ENCODE measurements around the gene LRMDA. TPM values are rescaled to one million over a fixed set of nuclear protein-coding genes. Genes with fewer than 3 reads are reported as not detected.

The LRMDA gene
- total RNA-seq, 3 donors from 2014 or later: not detected

GRCh38 chr10:76038696-76039095, 607.3 kb downstream of the LRMDA start:
- H3K27me3 Mint-ChIP-seq (ENCODE audit: low read depth): peaks cover 2% of the 10 kb centered on the region
- H3K36me3 Mint-ChIP-seq (ENCODE audit: insufficient read depth): no peaks in the 10 kb centered on the region
- no peaks in the 10 kb centered on the region for H3K4me1 Mint-ChIP-seq (ENCODE audit: low read depth)
- no peak for DNase-seq
- no peak for ATAC-seq
- no peak overlapping the region for H3K4me3 Mint-ChIP-seq
- peaks cover 3% of the 10 kb centered on the region for H3K9me3 Mint-ChIP-seq

GRCh38 chr10:76040107-76040829, 608.8 kb downstream of the LRMDA start:
- Mint-ChIP-seq H3K36me3 (ENCODE audit: insufficient read depth) (no peaks in the 10 kb centered on the region), H3K4me3 (no peak overlapping the region), H3K4me1 (ENCODE audit: low read depth) (no peaks in the 10 kb centered on the region), H3K9me3 (peaks cover 3% of the 10 kb centered on the region), H3K27me3 (ENCODE audit: low read depth) (peaks cover 2% of the 10 kb centered on the region)
- DNase-seq (no peak), ATAC-seq (no peak)

- no peak overlapping the region for H3K4me3 Mint-ChIP-seq
- no peak for DNase-seq
- H3K27me3 Mint-ChIP-seq (ENCODE audit: low read depth): peaks cover 2% of the 10 kb centered on the region
- no peak for ATAC-seq
- H3K4me1 Mint-ChIP-seq (ENCODE audit: low read depth): no peaks in the 10 kb centered on the region
- no peaks in the 10 kb centered on the region for H3K36me3 Mint-ChIP-seq (ENCODE audit: insufficient read depth)
- H3K9me3 Mint-ChIP-seq: peaks cover 3% of the 10 kb centered on the region
Observed at GRCh38 chr10:76040830-76041220, 609.4 kb downstream of the LRMDA start.

GRCh38 chr10:76041551-76041950, 610.1 kb downstream of the LRMDA start:
- Mint-ChIP-seq H3K4me3 (no peak overlapping the region), H3K36me3 (ENCODE audit: insufficient read depth) (no peaks in the 10 kb centered on the region), H3K4me1 (ENCODE audit: low read depth) (no peaks in the 10 kb centered on the region), H3K27me3 (ENCODE audit: low read depth) (peaks cover 2% of the 10 kb centered on the region), H3K9me3 (peaks cover 3% of the 10 kb centered on the region)
- DNase-seq (no peak), ATAC-seq (no peak)

GRCh38 chr10:76043261-76043660, 611.8 kb downstream of the LRMDA start:
- ATAC-seq: no peak
- Mint-ChIP-seq H3K9me3 (peaks cover 3% of the 10 kb centered on the region), H3K36me3 (ENCODE audit: insufficient read depth) (no peaks in the 10 kb centered on the region)

GRCh38 chr10:76044751-76045150, 613.3 kb downstream of the LRMDA start:
- H3K27me3 Mint-ChIP-seq (ENCODE audit: low read depth): peaks cover 2% of the 10 kb centered on the region
- H3K4me1 Mint-ChIP-seq (ENCODE audit: low read depth): no peaks in the 10 kb centered on the region
- H3K36me3 Mint-ChIP-seq (ENCODE audit: insufficient read depth): no peaks in the 10 kb centered on the region
- ATAC-seq: no peak
- H3K4me3 Mint-ChIP-seq: no peak overlapping the region
- H3K9me3 Mint-ChIP-seq: no peaks in the 10 kb centered on the region
- no peak for DNase-seq

More at GRCh38 chr10:76043261-76043660, 611.8 kb downstream of the LRMDA start:
- Mint-ChIP-seq H3K4me3 (no peak overlapping the region), H3K4me1 (ENCODE audit: low read depth) (no peaks in the 10 kb centered on the region), H3K27me3 (ENCODE audit: low read depth) (peaks cover 2% of the 10 kb centered on the region)
- no peak for DNase-seq

GRCh38 chr10:76045174-76045573, 613.8 kb downstream of the LRMDA start:
- no peaks in the 10 kb centered on the region for H3K4me1 Mint-ChIP-seq (ENCODE audit: low read depth)
- no peaks in the 10 kb centered on the region for H3K36me3 Mint-ChIP-seq (ENCODE audit: insufficient read depth)

GRCh38 chr10:76047521-76047920, 616.1 kb downstream of the LRMDA start:
- ATAC-seq: no peak
- H3K4me3 Mint-ChIP-seq: no peak overlapping the region

More at GRCh38 chr10:76045174-76045573, 613.8 kb downstream of the LRMDA start:
- Mint-ChIP-seq H3K4me3 (no peak overlapping the region), H3K9me3 (no peaks in the 10 kb centered on the region), H3K27me3 (ENCODE audit: low read depth) (peaks cover 2% of the 10 kb centered on the region)
- DNase-seq (no peak), ATAC-seq (no peak)

GRCh38 chr10:76049581-76050290, 618.3 kb downstream of the LRMDA start:
- ATAC-seq: no peak
- H3K4me1 Mint-ChIP-seq (ENCODE audit: low read depth): no peaks in the 10 kb centered on the region

More at GRCh38 chr10:76047521-76047920, 616.1 kb downstream of the LRMDA start:
- Mint-ChIP-seq H3K4me1 (ENCODE audit: low read depth) (no peaks in the 10 kb centered on the region), H3K27me3 (ENCODE audit: low read depth) (no peaks in the 10 kb centered on the region), H3K9me3 (no peaks in the 10 kb centered on the region), H3K36me3 (ENCODE audit: insufficient read depth) (no peaks in the 10 kb centered on the region)
- no peak for DNase-seq

GRCh38 chr10:76050291-76050625, 618.8 kb downstream of the LRMDA start:
- Mint-ChIP-seq H3K36me3 (ENCODE audit: insufficient read depth) (no peaks in the 10 kb centered on the region), H3K27me3 (ENCODE audit: low read depth) (no peaks in the 10 kb centered on the region), H3K9me3 (peaks cover 3% of the 10 kb centered on the region), H3K4me1 (ENCODE audit: low read depth) (no peaks in the 10 kb centered on the region), H3K4me3 (no peak overlapping the region)
- DNase-seq: no peak
- no peak for ATAC-seq

More at GRCh38 chr10:76049581-76050290, 618.3 kb downstream of the LRMDA start:
- Mint-ChIP-seq H3K36me3 (ENCODE audit: insufficient read depth) (no peaks in the 10 kb centered on the region), H3K27me3 (ENCODE audit: low read depth) (no peaks in the 10 kb centered on the region), H3K9me3 (no peaks in the 10 kb centered on the region), H3K4me3 (no peak overlapping the region)
- DNase-seq: no peak

GRCh38 chr10:76051007-76051936, 619.8 kb downstream of the LRMDA start:
- Mint-ChIP-seq H3K4me3 (no peak overlapping the region), H3K4me1 (ENCODE audit: low read depth) (no peaks in the 10 kb centered on the region), H3K27me3 (ENCODE audit: low read depth) (no peaks in the 10 kb centered on the region), H3K9me3 (peaks cover 3% of the 10 kb centered on the region), H3K36me3 (ENCODE audit: insufficient read depth) (no peaks in the 10 kb centered on the region)
- ATAC-seq (no peak), DNase-seq (no peak)

- Mint-ChIP-seq H3K27me3 (ENCODE audit: low read depth) (no peaks in the 10 kb centered on the region), H3K9me3 (peaks cover 8% of the 10 kb centered on the region), H3K36me3 (ENCODE audit: insufficient read depth) (no peaks in the 10 kb centered on the region), H3K4me3 (no peak overlapping the region), H3K4me1 (ENCODE audit: low read depth) (no peaks in the 10 kb centered on the region)
- no peak for DNase-seq
- no peak for ATAC-seq
Observed at GRCh38 chr10:76052682-76053503, 621.5 kb downstream of the LRMDA start.

- Mint-ChIP-seq H3K36me3 (ENCODE audit: insufficient read depth) (no peaks in the 10 kb centered on the region), H3K4me3 (no peak overlapping the region), H3K27me3 (ENCODE audit: low read depth) (no peaks in the 10 kb centered on the region), H3K9me3 (peaks cover 8% of the 10 kb centered on the region), H3K4me1 (ENCODE audit: low read depth) (no peaks in the 10 kb centered on the region)
- no peak for ATAC-seq
- DNase-seq: no peak
Observed at GRCh38 chr10:76055466-76055865, 624.0 kb downstream of the LRMDA start.

- DNase-seq: no peak
- ATAC-seq: no peak
- no peaks in the 10 kb centered on the region for H3K36me3 Mint-ChIP-seq (ENCODE audit: insufficient read depth)
- peaks cover 8% of the 10 kb centered on the region for H3K9me3 Mint-ChIP-seq
- no peaks in the 10 kb centered on the region for H3K4me1 Mint-ChIP-seq (ENCODE audit: low read depth)
- no peaks in the 10 kb centered on the region for H3K27me3 Mint-ChIP-seq (ENCODE audit: low read depth)
- no peak overlapping the region for H3K4me3 Mint-ChIP-seq
Observed at GRCh38 chr10:76055963-76056362, 624.5 kb downstream of the LRMDA start.

Measured in activated T-cell treated with anti-CD3 and anti-CD28 coated beads, Interleukin-2, amount 50 U/mL, for 4 hours (primary cell).